Upper lobe of left lung (tissue), 6 donors: ENCODE measurements around the gene RASGRP4. TPM values are rescaled to one million over a fixed set of nuclear protein-coding genes. Genes with fewer than 3 reads are reported as not detected.

Experiments used
- ATAC-seq, 2 donors: fragments of 200-7000 bp; cut with Tn5 transposase; one replicate each; pipeline ENCODE4 v1.9.1; 2022; ENCODE audit warnings: mild to moderate bottlenecking in 2 of 2, moderate library complexity in 2 of 2; ENCODE audit not compliant: low FRiP score in 2 of 2
- DNase-seq, 2 donors: peaks; one replicate each; pipeline ENCODE4 v3.0.0-alpha.2; 2019 to 2020
- H3K27ac ChIP-seq, 4 donors: fragments of 200-600 bp; sonication (generic); one replicate each; pipeline ENCODE4 v1.5.1; 2016 to 2019
- H3K27me3 ChIP-seq, 4 donors: fragments of 200-600 bp; sonication (generic); one replicate each; pipeline ENCODE4 v1.5.1; 2017 to 2019
- H3K36me3 ChIP-seq, 4 donors: fragments of 200-600 bp; sonication (generic); one replicate each; pipeline ENCODE4 v1.5.1; 2016 to 2019
- H3K4me1 ChIP-seq, 4 donors: fragments of 200-600 bp; sonication (generic); one replicate each; pipeline ENCODE4 v1.5.1; 2018 to 2019
- H3K4me3 ChIP-seq, 4 donors: fragments of 200-600 bp; sonication (generic); one replicate each; pipeline ENCODE4 v1.5.1; 2017 to 2019; ENCODE audit warnings: mild to moderate bottlenecking in 2 of 4, moderate library complexity in 1 of 4
- H3K9me3 ChIP-seq, 4 donors: fragments of 200-600 bp; sonication (generic); one replicate each; pipeline ENCODE4 v1.5.1; 2018 to 2019
- CTCF ChIP-seq, 6 experiments: fragments of 450-650 bp in 4 of 6; fragments of 200-600 bp in 2 of 6; sonication (generic) in 2 of 6; IDR thresholded peaks; one replicate each; pipeline ENCODE4 v1.5.1; 2016 to 2019; ENCODE audit warnings: antibody characterized with exemption in 6 of 6
- EP300 ChIP-seq, 4 donors: sonication (generic); formaldehyde crosslinking; IDR thresholded peaks; one replicate each; pipeline ENCODE4 v1.5.1; 2017; ENCODE audit warnings: antibody characterized with exemption in 4 of 4, control low read depth in 2 of 4
- POLR2A ChIP-seq, 4 donors: fragments of 450-650 bp; IDR thresholded peaks; one replicate each; pipeline ENCODE4 v1.5.1; 2016 to 2017; ENCODE audit warnings: antibody characterized with exemption in 4 of 4, mild to moderate bottlenecking in 2 of 4
- POLR2AphosphoS5 ChIP-seq, 2 donors: sonication (generic); formaldehyde crosslinking; IDR thresholded peaks; one replicate each; pipeline ENCODE4 v1.5.1; 2017; ENCODE audit warnings: antibody characterized with exemption in 2 of 2
- WGBS, 2 donors: methylation state at CpG; one replicate each; pipeline ENCODE4 v1.1.5; 2017 to 2018; 5-methylcytosine and 5-hydroxymethylcytosine counted together
- total RNA-seq, 6 donors: library from RNA; depleted of rRNA in 4 of 6; stranded (reverse); fragments of >200 nt in 4 of 6; gene quantifications; one replicate each; pipeline versions ENCODE4 v1.1.0 to v1.2.1, GENCODE V29; 2016 to 2021
- donor health status: DM: no; HTN: no; CAD: no; lungs with moderate emphysema.
- donor health status: DM: no; HTN: yes; CAD: no; lungs with severe emphysema.

RASGRP4 gene
- total RNA-seq, 6 donors from 2014 or later, result 4.4 to 17.5 (median 12.6) TPM

DNA sequence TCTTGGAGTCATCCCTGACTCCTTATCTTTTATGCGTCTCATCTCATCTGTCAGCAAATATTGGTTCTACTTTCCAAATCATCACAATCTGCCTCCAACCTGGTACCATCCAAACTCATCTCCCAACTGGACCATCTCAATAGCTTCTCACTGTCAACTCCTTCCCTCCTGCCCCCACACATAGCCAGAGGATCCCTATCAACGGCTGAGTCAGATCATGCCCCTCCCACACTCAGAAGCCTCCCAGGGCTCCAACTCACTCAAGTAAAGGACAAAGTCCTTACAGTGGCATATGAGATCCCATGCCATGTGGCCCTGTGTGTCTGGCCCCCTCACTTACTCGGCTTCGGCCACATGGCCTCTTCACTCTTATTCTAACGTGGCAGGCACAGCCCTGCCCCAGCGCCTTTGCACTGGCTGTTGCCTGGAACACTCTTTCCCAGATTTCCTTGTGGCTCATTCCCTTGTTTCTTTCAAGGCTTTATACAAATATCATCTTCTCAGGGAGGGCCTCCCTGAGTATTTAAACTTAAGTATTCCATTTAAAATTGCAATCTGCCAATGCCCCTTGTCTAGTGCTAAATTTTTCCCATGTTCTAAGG, 33.2 kb downstream of the RASGRP4 start:
- no peak for DNase-seq
- H3K36me3 ChIP-seq, result no peaks in the 10 kb centered on the region
- no peak overlapping the region for H3K4me3 ChIP-seq
- peaks cover 15 to 39% (median 19%) of the 10 kb centered on the region in 4 donors for H3K4me1 ChIP-seq
- H3K9me3 ChIP-seq, result no peaks in the 10 kb centered on the region
- no peak overlapping the region for H3K27ac ChIP-seq
- peaks cover 0 to 46% (median 11%) of the 10 kb centered on the region in 4 donors for H3K27me3 ChIP-seq
- TF ChIP-seq POLR2AphosphoS5 (IDR thresholded peaks at IDR 0.05) (no peak), EP300 (IDR thresholded peaks at IDR 0.05) (no peak), CTCF (IDR thresholded peaks at IDR 0.05) (no peak), POLR2A (IDR thresholded peaks at IDR 0.05) (no peak)
- WGBS, 2 donors, result 63 to 69% methylated on average over 6 of the region's 6 CpGs
- no peak for ATAC-seq

- WGBS, 2 donors, result 41 to 60% methylated on average over 6 to 8 of the region's 8 CpGs
- H3K27me3 ChIP-seq, result peaks cover 0 to 39% (median 11%) of the 10 kb centered on the region in 4 donors
- peaks cover 22 to 47% (median 26%) of the 10 kb centered on the region in 4 donors for H3K4me1 ChIP-seq
- H3K36me3 ChIP-seq, result no peaks in the 10 kb centered on the region
- no peak for TF ChIP-seq POLR2AphosphoS5 (IDR thresholded peaks at IDR 0.05)
- TF ChIP-seq CTCF (IDR thresholded peaks at IDR 0.05), result no peak
- no peak for TF ChIP-seq POLR2A (IDR thresholded peaks at IDR 0.05)
- no peak for TF ChIP-seq EP300 (IDR thresholded peaks at IDR 0.05)
- ATAC-seq (no peak), DNase-seq (no peak)
- no peak overlapping the region for H3K4me3 ChIP-seq
- no peak overlapping the region for H3K27ac ChIP-seq
- no peaks in the 10 kb centered on the region for H3K9me3 ChIP-seq
Measured at GRCh38 chr19:38391911-38392464, 34.0 kb downstream of the RASGRP4 start.

- Histone ChIP-seq H3K9me3 (no peaks in the 10 kb centered on the region), H3K27me3 (peaks cover 0 to 25% (median 4%) of the 10 kb centered on the region in 4 donors), H3K36me3 (peaks cover 0 to 4% (median 2%) of the 10 kb centered on the region in 4 donors), H3K4me1 (peaks cover 33 to 54% (median 38%) of the 10 kb centered on the region in 4 donors), H3K4me3 (no peak overlapping the region), H3K27ac (no peak overlapping the region)
- TF ChIP-seq CTCF (IDR thresholded peaks at IDR 0.05) (no peak), EP300 (IDR thresholded peaks at IDR 0.05) (no peak), POLR2A (IDR thresholded peaks at IDR 0.05) (no peak), POLR2AphosphoS5 (IDR thresholded peaks at IDR 0.05) (no peak)
- no peak for DNase-seq
- no peak for ATAC-seq
- WGBS, 2 donors, result 41 to 42% methylated on average over 19 to 20 of the region's 22 CpGs
Measured at GRCh38 chr19:38389957-38390924, 35.8 kb downstream of the RASGRP4 start.

DNA sequence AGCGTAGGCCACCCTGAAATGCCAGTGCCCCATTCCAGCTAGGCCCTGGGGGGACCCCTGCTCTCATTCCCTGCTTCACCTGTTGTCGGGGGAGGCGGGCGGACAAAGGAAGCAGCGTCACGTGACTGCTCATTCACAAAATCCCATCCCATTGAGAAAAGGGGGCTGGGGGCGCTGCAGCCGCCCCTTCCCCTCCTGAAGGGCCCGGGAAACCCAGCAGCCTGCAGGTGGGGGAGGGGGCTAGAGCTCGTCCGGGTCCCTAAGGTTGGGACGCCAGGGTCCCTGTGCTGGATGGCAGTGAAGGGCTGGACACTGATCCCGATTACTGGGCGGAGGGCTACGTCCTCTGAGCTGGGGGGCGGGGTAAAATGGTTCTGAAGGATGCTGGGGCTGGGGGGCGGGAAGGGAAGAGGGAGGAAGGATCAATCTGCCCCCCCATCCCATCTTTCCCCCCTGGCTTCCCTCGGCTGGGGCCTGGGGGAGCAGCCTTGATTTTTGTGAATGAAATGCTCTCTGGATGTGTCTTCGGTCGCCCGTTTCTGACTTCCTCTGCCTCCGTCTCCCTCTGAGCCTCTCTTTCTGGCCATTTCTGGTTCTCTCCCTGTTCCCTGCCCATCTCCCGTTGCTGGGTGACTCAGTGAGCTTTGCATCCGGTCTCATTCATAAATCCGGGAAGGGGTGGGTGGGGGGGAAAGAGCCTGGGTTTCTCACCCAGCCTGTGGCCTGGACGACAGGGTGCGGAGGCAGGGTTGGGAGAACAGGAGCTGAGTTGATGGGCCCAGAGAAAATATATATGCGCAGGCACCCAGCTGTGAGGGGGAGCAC, 36.7 kb downstream of the RASGRP4 start:
- Histone ChIP-seq H3K9me3 (no peaks in the 10 kb centered on the region), H3K4me1 (peaks cover 33 to 45% (median 38%) of the 10 kb centered on the region in 4 donors), H3K27ac (peak overlapping the region in 2 of 4 donors; percentile 52 to 82), H3K27me3 (peaks cover 0 to 20% (median 3%) of the 10 kb centered on the region in 4 donors), H3K36me3 (peaks cover 0 to 12% (median 4%) of the 10 kb centered on the region in 4 donors), H3K4me3 (peak overlapping the region in 3 of 4 donors; percentile 54 to 65 (median 62))
- no peak for ATAC-seq
- TF ChIP-seq POLR2AphosphoS5 (IDR thresholded peaks at IDR 0.05) (no peak), CTCF (IDR thresholded peaks at IDR 0.05) (no peak), POLR2A (IDR thresholded peaks at IDR 0.05) (no peak), EP300 (IDR thresholded peaks at IDR 0.05) (no peak)
- WGBS, 2 donors, result 10 to 12% methylated on average over 14 to 25 of the region's 28 CpGs
- no peak for DNase-seq
